HG03066 (cell line): ENCODE measurements around the gene UBL4A.
"Not testable (repeated sequence)": the region's sequence is repeated elsewhere in the genome, so short reads cannot be mapped to it uniquely, and the experiment has no call there.

Experiments
- ATAC-seq: cut with Tn5 transposase; IDR thresholded peaks from one replicate; pipeline ENCODE4 v1.9.1; 2021; ENCODE audit warnings: low read depth; ENCODE audit not compliant: unreplicated experiment

UBL4A gene

DNA sequence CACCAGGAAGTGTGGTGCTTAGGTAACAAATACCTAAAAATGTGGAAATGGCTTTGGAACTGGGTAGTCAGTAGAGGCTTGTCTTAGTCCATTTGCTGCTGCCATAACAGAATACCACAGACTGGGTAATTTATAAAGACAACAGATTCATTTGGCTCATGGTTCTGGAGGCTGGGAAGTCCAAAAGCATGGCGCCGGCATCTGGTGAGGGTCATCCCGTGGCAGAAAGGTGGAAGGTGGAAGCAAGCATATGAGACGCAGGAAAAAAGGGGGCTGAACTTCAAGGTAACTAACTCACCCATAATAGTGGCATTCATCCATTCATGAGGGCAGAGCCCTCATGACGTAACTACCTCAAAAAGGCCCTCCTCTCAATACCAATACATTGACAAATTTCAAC lies 23.0 kb upstream of the UBL4A start:
- ATAC-seq = no peak

DNA sequence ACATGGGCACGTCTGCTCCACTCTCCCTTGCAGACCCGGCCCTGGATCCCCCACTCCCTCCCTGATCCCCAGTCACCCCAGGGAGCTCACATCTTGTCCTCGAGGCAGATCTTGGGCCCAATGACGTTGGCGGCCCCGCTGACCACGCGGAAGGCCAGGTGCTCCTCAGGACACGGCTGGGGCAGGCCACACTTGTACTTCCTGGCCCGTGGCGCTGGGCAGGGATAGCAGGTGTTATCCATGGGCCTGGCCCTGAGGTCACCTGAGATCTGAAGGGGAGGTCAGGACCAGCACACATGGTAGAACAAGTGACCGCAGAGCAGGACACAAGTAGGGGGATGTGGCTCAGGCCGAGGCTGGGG lies 21.9 kb upstream of the UBL4A start:
- ATAC-seq = no peak

DNA sequence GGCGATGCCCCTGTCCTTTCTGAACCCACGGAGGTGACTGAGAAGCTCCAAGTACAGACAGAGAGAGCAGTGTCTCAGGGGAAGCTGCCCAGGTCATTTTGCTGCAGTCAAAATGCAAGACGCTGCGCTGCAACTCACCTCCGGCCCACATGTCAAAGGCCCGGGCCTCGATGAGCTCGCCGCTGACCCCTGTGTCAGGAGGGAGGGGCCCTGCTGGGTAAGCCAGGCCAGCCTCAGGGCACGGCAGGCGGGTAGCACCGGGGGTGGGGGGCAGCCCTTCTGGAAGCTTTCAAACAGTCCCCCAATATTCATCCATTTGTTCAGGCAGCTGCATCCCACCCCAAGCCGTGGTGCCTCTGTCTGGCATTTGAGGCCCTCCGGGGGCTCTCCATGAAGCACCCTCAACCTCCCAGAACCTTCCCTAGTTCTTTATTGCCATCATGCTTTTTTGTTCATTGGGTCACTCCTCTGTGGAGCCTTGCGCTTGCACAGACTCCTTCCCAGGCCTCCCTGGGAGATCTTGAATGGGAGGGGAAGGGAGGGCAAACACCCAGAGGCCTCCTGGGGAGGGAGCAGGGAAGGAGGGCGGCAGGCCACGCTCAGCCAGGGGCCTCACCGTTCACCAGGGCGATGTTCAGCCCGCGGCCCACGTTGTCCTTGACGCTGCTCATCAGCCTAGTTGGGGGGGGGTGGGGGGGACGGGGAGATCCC lies 21.4 kb upstream of the UBL4A start:
- no peak for ATAC-seq

DNA sequence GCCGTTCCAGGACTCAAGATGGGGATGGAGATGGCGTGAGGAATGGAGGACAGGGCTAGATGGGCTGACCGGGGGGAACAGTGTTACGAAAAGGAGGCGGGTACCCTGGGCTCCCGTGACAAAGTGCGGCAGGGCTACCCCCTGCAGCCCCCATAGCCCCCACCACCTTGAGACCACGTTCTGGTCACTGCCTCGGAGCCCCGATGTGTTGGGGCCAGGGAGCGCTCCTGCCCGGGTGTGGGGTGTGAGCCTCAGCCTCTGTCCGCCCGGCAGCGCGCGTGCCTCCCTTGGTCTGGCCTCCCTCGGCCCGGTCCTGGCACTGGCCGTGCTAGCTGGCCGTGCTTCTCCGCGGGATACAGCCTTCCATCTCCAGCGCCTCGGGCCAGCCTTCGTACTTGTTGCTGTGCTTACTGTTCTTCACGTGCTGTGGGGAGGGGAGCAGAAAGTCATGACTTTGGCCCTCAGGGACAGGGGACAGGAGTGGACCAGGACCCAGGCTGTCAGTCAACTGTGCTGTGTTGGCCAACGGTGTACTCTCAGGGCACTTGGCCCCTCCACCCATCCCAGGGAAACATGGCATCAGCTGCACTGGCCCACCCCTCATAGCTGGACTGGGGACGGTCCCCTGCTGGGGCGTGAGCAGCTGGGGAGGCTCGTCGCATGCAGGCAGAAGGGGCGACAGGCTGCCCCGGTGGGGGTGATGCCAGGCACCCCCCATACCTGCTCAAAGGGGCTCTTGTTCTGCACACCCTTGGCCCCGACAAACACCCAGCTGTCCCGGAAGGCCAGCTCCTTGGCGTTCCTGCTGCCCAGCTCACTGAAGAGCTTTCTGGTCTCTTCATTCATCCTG lies 20.3 kb upstream of the UBL4A start:
- no peak for ATAC-seq

DNA sequence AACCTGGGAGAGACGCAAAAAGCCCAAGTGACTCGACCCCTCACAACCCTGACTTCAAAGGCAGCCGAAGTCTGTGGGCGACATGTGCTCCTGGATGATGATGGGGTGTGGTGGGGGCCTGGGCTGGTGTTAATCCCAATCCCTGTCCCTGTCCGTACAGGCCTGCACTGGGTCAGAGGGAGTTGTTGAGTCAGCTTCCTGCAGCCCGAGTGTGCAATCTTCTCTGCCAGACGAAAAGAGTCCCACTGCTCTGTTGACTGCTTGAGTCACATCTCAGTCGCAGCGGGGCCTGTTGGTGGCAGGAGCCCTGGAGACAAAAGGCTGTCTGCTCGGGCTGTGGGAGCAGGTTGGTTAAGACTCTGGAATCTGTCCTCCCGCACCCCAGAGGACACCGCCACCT lies 19.3 kb upstream of the UBL4A start:
- no peak for ATAC-seq

DNA sequence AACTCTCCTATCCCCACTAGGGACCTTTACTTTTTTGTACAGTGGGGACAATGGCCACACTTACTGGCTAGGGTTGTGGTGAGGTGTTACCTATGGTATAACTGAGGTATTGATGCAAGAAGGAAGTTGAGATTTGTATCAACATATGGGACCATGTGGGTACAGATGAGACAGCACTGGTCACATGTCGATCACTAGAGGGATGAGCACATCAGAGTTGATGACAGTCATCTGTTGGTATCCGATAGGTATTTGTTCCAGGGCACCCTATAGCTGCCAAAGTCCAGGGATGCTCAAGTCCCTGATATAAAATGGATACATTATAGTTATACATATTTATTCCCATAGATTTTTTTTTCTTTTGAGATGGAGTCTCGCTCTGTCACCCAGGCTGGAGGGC lies 16.6 kb upstream of the UBL4A start:
- no peak for ATAC-seq

DNA sequence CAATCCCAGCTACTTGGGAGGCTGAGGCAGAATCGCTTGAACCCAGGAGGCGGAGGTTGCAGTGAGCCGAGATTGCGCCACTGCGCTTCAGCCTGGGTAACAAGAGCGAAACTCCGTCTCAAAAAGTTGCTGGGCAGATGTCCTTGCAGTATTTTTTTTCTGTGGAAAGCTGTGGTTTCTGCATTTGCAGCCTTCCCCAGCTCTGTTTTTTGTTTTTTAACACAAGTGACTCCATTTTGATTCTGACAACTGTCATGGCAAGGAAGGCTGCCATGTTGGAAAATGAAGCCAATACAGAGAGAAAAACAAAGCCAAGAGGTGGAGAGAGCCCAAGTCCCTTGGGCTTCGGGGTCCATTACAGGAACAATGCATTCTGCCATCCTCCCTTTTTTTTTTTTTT lies 15.7 kb upstream of the UBL4A start:
- ATAC-seq = no peak

DNA sequence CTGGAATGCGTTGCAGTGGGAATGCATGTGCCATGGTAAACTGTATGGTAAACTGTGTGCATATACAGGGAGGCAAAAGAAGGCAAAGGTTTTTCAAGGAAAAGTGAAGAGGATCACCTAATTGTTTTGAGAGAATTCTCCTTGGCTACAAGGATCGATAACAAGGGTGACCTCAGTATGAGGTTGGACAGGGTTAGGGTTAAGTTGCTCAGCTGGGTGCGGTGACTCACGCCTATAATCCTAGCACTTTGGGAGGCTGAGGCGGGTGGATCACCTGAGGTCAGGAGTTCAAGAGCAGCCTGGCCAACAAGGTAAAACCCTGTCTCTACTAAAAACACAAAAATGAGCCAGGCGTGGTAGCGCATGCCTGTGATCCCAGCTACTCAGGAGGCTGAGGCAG lies 15.0 kb upstream of the UBL4A start:
- not testable (repeated sequence) for ATAC-seq

DNA sequence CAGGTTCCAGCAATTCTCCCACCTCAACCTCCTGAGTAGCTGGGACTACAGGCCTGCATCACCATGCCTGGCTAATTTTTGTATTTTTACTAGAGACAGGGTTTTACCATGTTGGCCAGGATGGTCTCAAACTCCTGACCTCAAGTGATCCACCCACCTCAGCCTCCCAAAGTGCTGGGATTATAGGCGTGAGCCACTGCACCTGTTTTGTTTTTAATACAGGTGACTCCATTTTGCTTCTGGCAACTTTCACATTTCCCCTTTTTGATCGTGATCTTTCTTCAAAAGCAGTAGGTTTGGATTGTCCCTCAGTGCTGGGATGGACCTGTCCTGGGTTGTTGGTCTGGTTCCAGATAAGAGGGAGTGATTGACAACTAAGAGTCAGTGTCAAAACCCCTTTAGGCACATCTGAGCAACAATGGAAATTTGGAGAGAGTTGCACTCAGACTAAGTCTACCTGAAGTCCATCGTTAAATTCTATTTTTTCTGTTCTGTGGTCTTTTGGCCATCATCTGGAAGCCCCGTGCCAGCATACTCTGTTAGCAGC lies 10.2 kb upstream of the UBL4A start:
- ATAC-seq = not testable (repeated sequence)

DNA sequence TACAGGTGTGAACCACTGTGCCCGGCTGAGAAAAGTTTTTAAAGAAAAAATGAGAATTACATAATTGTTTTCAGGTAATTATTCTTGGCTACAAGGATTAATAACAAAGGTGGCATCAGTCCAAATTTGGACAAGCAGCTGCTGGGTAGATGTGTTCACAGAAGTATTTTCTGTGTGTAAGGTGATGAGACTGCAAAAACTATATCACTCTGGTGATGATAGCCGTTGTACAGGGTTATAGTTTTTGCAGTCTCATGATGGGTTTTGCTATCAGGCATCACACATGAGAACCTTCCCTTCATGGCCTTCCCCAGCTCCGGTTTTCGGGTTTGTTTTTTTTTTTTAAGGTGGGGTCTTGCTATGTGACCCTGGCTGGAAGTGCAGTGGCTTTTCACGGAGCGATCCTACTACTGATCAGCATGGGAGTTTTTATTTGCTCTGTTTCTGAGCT lies 9.1 kb upstream of the UBL4A start:
- ATAC-seq = no peak

DNA sequence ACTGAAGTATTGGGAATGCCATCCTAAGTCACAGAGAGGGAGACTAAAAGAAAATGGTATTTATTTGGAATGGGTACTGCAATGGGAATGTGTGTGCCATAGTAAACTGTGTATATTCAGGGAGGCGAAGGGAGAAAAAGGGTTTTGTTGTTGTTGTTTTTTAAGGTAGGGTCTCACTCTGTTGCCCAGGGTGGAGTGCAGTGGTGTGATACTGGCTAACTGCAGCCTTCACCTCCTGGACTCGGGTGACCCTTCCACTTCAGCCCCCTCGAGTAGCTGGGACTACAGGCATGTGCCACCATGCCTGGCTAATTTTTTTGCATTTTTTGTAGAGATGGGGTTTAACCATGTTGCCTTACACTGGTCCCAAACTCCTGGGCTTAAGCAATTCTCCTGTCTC lies 8.3 kb upstream of the UBL4A start:
- no peak for ATAC-seq

DNA sequence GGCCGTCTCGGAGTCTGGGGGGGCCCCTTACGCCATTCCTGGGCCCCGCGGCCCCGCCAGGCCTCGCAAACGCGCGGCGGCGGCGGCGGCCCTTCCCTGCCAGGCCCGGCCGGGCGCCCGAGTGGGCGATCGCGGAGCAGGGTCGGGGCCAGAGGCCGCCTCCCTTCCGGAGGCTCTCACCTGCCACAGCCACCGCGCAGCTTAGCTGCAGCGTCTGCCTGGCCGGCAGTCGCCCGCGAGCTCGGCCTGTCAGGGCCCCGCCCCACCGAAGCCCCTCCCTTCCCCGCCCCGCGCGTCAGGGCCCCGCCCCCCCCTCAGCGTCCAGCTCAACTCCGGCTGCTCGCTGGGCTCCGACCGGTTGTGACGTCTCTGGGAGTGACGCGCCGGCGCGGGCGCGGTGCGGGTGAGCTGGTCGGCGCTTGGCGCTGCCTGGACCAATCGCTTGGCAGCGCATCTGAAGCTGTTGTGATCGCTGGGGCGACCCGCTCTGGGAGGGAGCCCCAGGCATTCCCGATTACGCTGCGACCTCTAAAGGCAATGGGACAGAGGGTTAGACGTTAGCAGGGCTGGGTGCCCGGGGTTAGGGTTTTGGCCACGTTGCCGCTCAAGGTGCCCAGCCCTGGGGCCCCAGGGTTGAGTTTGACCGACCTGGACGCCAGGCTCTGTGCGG lies 4.1 kb upstream of the UBL4A start, which contains the start of gene SLC10A3:
TSS of gene SLC10A3 (minus strand) at position 216 of the 670 bp plus-strand sequence. CDS start 1,689 bp downstream, outside the sequence.
- ATAC-seq = peak; percentile 80

DNA sequence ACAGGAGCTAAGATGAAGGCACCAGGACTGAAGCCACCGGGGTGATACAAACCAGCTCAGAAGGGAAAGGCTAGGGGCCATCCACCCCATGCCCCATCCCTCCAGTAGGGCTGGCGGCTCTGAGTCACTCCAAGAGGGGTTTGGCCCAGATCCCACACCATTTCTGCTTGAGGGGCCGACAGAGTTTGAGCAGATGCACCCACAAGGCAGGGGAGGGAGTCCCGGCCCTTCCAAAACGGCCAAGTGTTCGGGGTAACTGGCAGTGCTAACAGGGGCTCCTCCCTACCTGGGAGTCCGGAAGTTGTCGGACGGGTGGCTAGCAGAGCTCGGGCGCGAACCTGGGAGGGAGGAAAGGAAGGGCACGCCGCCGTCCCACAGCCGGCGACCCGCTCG lies 3.6 kb upstream of the UBL4A start:
- peak; percentile 8 for ATAC-seq

DNA sequence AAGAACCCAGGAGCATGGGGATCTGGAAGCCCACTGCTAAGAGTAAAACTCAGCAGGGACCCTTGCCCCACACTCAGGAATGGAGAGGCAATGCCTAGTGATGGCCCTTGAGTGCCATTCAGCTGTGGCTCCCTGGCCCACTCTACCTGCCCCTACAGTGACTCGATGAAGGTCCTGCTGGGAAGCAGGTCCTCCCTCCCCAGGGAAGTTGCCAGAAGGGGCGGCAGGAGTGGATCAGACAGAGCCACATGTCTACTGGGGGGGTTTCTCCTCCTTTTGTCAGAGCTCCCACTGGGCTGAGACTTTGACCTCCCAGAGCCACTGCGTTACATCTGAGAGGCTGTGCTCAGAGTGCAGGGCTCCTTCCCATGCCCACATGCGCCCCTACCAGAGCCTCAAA lies 2.8 kb upstream of the UBL4A start:
- ATAC-seq = no peak

DNA sequence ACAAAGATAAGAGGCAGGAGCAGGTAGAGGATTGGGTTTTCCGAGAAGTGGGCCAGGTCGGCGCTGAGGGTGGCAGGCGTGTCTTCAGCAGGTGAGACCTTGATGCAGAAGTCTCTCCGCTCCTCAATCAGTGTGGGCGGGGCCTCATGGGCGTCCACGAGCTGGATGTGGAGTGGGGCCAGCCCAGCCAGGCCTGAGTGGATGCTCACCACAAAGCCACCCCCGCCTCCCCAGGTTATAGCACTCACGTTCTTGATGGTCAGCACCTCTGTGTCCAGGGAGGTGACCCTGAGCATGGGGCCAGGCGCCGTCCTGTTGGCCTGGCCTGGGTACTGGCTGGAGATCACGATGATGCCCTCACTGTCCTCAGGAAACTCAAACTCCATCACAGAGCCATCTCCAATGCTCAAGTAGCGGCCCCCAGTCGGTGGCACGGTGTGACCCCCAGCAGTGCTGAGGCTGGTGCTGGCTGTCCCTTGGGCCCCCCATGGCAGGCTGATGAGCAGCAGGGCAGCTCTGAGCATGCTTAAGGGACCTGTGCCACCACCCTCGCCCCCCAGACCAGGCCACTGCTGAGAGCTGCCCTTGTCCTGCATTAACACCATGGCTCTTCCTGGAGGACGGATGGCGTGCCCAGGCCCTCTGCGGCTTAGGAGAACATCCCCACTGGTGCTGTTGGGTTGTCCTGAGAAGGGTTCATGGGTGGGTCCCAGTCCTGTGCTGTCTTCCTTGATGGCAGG lies 2.1 kb upstream of the UBL4A start:
- no peak for ATAC-seq

DNA sequence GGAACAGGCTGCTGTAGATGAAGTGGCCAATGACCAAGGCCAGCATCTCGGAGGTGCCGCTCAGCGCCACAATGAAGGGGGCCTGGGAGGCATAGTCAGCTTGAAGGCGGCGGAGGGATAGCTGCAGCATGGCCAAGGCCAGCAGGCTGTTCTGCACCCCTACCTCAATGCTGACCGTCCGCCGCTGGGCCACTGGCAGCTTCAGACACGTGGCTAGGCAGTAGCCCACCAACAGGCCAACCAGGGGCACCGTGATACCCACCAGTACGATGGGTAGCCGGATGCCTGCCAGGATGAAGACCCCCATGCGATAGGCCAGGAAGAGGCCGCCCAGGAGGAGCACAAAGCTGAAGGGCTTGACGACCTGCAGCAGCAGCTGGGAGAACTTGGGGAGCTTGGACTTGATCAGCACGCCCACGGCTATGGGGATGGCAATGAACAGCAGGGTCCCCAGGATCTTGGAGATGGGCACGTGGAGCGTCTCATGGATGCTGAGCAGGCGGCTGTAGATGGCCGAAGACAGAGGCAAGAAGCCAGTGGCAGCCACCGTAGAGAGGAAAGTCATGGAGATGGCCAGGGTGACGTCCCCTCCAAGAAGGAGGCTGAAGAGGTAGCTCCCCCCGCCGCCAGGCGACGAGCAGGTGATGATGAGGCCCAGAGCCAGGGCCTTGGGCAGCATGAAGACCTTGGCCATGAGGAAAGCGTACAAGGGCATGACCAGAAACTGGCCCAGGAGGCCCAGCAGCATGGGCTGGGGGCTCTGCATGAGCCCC lies 1.3 kb upstream of the UBL4A start:
- no peak for ATAC-seq

DNA sequence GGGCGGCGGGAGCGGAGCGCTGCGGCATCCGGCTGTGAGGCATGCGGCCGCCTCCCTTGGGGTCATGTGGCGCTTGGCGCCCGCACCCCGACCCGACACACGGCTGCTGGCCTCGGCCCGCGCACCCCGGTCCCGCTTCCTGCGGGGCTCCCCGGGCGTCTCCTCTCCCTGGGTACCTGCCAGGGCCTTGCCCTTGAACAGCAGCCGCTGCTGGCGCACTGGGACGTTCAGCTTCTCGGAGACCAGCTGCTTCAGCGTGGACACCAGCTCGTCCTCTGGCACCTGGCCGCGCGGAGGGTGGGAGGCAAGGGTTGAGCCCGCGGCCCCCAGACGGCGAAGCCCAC lies 391 bp downstream of the UBL4A start:
- no peak for ATAC-seq

DNA sequence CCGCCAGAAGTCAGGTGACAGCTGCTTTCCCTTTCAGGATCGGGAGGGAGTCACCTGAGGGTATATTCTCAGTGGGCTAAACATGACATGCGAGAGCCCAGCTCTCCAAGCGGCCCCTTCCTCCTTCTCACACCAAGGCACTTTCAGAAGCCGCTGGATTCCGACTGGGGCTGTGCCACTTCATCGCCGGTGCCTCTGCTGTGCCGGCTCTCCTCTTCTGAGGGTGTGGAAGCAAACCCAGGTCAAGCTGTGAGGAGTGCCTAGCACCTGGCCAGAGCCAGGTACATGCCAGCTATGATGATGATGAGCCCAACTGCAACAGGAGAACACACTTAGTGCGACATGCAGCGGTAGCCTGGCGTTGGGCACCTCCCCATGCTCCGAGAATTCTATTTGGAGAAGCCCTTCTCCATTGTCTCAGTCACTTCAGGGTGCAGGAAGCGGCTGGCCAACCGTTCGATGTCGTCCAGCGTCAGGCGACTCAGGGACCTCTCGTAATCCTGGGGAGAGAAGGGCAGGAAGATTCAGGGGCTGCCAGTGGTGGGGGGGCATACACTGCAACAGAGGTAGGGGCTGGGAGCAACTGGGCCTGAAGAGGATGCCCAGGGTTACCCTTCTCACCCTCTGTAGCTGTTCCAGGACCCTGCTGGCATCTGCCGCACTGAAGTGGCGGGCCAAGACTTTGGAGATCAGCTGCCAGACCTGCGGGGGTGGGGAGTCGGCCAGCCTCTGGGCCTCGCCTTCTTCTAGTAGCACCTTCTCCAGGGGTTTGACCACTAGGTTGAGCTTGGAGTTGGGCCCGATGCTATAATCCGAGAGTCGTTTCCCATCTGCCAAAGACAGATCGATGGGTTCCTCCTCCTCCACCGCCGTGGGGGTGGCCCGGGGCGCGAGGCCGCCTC lies 1.0 kb downstream of the UBL4A start:
- no peak for ATAC-seq
